GM21515 (cell line): Measurements from ENCODE around the gene TRIM72.
"Not testable (repeated sequence)": the region's sequence is repeated elsewhere in the genome, so short reads cannot be mapped to it uniquely, and the experiment has no call there.

ENCODE experiments used
- ATAC-seq: cut with Tn5 transposase; IDR thresholded peaks from one replicate; pipeline ENCODE4 v1.9.1; 2021; ENCODE audit not compliant: unreplicated experiment

The TRIM72 gene

DNA sequence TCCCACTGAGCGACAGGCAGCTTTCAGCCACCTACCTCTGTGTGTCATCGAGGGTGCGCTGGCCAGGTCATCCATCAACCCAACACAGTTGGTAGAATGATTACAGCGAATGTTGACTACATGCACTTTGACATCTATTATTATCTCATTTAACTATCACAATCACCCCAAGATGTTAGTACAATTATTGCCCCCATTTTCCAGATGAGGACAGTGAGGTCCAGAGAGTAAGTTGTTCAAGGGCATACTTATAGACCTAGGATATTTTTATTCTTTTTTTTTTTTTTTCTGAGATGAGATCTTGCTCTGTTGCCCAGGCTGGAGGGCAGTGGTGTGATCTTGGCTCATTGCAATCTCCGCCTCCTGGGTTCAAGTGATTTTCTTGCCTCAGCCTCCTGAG, 37.5 kb downstream of the TRIM72 start:
- no peak for ATAC-seq

DNA sequence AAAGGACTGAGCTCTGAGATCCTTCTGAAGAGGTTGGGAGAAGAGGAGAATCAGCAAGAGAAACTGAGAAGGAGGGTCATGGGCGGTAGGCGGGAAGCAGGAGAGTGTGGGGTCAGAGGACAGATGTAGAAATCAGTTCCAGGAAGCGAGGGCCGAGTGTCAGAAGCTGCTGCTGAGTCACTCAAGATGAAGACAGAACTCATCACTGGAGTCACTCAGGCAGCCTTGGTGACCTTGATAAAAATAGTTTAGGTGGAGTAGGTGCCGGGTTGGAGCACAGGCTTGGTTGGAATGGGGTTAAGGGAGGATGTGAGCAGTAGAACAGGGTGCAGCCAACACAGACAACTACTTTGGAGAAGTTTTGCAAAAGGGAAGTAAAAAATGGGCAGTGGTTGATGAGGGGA, 39.7 kb downstream of the TRIM72 start:
- no peak for ATAC-seq

DNA sequence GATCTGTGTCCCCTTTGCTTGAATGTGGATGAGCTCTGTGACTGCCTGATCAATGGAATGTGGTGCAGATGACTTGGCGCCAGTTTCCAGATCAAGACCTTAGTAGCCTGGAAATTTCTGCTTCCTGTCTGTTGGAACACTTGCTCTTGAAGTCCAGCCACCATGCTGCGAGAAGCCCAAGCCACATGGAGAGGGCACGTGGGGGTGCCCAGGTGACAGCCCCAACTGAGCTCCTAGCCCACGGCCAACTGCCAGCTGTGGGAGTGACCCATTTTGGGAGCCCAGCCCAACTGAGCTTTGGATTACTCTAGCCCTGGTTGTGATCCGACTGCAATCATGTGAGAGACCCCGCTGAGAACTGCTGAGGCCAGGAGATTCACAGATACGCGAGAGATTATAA, 42.5 kb downstream of the TRIM72 start:
- no peak for ATAC-seq

DNA sequence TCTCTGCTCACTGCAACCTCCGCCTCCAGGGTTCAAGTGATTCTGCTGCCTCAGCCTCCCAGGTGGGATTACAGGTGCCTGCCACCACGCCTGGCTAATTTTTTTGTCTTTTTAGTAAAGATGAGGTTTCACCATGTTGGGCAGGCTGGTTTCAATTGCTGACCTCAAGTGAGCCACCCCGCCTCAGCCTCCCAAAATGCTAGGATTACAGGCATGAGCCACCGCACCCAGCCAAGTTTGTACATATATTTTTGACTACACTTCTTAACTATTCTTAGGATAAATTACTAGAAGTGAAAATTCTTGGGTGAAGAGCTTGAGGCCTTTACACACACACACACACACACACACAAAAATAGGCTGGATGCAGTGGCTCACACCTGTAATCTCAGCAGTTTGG, 44.4 kb downstream of the TRIM72 start:
- ATAC-seq: no peak

DNA sequence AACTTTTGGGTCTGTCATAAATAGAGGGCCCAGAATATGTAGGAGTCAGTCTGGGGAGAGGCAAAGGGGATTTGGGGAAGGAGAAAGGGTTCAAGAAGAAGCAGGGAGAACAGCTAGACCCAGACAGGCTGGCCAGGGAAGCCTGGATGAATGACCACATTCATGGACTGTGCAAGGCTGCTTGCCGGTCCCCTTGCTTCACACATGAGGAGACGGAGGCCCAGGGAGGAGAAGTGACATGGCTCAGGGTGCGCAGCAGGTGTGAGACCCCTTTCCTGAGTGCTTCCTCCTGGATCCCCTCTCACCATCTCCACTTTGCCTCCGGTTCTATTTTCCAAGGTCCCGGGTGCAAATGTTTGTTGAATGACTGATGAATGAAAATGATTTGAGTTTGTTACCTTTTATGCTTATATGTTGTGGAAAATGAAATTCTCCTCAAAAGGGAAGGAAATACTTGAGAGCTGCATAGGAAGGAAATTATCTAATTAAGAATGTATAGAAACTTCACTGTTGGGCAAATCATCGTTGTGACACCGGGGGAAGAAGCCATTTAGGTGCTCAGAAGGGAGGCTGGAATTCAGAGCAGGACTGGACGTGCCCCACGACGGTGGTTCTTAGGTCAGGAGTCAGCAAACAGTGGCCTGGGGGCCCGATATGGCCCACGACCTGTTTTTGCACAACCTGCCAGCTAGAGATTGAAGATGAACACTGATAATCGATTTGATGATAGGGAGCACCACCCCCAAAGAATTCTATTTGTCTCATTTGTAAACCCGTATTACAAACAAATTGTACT, 46.4 kb downstream of the TRIM72 start:
- ATAC-seq: no peak

DNA sequence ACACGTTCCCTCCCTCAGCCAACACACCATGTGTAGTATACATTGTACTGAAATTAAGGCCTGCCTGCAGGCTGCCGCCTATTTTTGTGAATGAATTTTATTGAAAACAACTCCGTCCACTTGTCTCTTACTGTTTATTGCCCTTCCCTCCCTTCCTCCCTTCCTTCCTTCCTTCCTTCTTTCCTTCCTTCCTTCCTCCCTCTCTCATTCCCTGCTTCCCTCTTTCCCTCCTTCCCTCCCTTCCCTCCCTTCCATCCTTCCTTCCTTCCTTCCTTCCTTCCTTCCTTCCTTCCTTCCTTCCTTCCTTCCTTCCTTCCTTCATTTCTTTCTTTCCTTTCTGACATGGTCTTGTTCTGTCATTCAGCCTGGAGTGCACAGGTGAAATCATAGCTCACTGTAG, 48.2 kb downstream of the TRIM72 start:
- ATAC-seq: no peak

DNA sequence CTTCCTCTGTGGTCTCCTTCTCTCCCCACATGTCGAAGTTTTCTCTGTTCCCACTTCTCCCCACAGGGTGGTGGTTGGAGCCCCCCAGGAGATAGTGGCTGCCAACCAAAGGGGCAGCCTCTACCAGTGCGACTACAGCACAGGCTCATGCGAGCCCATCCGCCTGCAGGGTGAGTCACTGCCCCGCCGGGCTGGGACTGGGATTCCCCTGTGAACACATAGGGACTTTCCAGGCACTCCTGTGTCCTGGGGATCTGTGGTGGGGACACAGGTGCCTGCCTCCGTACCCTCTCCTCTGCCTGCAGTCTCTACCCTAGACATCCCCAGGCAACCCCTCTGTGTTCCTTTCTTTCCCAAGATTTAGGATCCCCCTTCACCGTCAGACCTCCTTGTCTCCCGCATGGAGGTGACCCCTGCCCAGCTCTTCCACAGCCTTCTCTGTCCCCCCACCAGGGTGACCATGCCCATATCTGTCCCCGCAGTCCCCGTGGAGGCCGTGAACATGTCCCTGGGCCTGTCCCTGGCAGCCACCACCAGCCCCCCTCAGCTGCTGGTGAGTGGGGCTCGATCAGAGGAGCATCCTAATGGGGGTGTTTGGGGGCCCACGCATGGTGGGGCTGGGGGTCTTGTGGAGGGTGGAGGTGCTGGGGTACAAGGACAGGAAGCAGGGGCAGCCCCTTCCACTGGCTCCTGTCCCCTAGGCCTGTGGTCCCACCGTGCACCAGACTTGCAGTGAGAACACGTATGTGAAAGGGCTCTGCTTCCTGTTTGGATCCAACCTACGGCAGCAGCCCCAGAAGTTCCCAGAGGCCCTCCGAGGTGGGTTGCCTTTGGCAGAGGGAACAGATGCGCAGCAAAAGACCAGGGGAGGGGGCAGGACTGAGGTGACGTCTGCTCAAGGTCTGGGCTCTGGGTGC, 51.7 kb downstream of the TRIM72 start:
- ATAC-seq: peak; percentile 88

DNA sequence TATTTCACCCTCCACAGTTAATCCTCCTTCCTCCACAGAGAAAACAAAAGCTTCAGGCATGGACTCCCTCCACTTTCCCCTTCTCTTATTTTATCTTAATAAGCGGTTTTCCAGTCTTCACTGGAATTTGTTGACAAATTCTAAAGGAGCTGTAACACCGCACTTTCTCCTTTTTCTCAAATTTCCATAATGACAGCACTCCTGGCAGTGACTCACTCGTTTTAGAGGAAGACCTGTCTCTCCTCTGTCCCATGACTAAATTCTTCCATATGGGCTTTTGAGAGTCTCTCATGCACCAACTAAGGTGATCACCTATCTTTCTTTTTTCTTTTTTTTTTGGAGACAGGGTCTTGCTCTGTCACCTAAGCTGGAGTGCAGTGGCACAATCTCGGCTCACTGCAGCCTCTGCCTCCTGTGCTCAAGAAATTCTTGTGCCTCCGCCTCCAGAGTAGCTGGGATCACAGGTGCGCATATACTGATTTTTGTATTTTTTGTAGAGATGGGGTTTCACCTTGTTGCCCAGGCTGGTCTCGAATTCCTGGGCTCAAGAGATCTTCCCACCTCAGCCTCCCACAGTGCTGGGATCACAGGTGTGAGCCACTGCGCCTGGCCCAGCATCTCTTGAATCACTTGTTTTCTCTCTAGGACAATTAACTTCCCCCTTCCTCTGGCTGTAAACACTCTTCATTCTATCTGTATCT, 53.6 kb downstream of the TRIM72 start:
- no peak for ATAC-seq

DNA sequence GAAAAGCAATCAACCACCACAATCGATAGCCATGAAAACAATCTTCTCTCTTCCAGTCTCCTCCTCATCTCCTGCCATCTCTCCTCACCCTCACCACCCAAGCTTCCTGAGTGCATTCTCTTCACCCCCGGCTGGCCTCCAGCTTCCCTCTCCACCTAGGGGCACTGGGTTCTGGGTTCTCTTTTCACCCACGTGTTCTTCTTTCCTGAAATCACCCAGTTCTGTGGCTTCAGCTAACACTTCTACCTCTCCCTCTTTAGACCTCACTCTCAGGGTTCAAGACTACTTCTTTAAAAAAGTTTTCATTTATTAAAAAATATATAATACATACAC, 54.1 kb downstream of the TRIM72 start:
- no peak for ATAC-seq

DNA sequence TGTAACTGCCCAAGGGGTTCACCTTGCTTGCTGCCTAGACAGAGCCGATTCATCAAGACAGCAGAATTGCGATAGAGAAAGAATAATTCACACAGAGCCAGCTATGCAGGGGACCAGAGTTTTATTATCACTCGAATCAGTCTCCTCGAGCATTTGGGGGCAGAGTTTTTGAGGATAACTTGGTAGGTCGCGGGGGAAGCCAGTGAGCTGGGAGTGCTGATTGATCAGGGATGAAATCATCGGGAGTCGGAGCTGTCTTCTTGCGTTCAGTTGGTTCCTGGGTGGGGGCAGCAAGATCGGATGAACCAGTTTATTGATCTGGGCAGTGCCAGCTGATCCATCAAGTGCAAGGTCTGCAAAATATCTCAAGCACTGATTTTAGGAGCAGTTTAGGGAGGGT, 55.0 kb downstream of the TRIM72 start:
- no peak for ATAC-seq

DNA sequence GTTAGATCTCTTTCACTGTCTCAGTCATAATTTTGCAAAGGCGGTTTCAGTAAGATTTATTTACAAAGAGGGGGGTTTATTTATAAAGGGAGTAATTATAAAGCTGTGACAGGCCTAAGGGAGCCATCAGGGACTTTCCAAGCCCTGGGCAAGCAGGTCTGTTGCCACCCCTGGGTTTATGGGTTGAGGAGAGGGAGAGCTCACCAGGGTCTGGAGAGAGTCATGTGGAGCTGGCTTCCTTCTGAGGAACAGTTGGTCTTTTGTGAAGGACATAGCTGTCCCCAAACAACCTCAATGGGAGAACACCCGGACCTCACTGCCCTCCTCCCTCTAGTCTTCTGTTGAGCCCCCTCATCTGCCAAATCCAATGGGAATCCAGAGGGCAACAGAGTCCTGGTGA, 55.6 kb downstream of the TRIM72 start:
- no peak for ATAC-seq

DNA sequence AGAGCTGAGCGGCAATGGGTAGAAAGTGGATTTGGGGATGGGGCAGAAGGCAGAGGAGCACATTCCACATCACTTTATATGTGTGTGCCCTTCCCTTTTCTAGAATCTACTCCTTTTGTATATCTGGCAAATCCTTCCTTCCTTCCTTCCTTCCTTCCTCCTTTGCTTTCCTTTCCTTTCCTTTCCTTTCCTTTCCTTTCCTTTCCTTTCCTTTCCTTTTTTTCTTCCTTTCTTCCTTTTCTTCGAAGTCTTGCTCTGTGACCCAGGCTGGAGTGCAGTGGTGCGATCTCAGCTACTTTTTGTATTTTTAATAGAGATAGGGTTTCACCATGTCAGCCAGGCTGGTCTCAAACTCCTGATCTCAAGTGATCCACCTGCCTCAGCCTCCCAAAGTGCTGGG, 56.1 kb downstream of the TRIM72 start:
- not testable (repeated sequence) for ATAC-seq

DNA sequence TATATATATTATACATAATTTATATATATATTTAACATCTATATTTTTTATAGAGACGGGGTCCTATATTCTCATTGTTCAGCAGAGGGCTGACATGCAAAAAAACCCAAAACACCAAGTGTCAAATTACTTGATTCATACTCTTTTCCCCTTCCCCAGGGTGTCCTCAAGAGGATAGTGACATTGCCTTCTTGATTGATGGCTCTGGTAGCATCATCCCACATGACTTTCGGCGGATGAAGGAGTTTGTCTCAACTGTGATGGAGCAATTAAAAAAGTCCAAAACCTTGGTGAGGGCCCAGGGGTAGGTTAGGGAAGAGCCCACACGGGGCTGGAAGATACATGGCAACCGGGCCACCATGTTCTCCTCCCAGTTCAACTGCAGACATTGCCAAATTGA, 56.9 kb downstream of the TRIM72 start:
- ATAC-seq: no peak

DNA sequence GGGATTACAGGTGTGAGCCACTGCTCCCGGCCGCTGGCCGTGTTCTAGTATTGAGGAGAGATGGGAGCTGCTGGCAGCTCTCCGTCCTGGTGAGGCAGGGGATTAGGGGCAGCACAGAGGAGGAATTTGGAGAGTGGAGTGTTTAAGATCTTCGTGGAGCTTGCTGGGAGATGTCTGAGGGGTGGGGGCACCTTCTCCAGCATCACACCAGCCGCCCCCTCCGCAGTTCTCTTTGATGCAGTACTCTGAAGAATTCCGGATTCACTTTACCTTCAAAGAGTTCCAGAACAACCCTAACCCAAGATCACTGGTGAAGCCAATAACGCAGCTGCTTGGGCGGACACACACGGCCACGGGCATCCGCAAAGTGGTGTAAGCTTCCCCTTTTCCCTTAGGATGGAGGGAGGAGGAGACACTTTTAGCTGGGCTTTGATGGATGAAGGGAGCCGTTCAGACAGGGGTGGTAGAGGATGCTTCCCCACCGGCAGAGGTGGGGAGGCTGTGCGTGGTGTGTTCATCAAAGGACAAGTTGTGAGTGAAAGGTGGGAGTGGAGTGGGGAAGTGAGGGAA, 57.8 kb downstream of the TRIM72 start:
- ATAC-seq: no peak

DNA sequence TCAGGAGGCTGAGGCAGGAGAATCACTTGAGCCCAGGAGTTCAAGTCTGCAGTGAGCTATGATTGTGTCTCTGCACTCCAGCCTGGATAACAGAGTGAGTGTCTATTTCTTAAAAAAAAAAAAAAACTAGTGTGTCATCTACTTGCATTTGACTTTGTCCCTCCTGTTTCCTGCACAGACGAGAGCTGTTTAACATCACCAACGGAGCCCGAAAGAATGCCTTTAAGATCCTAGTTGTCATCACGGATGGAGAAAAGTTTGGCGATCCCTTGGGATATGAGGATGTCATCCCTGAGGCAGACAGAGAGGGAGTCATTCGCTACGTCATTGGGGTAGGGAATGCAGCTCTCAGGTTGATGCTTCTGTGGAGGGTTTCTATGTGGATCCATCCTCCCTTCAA, 59.3 kb downstream of the TRIM72 start:
- no peak for ATAC-seq

DNA sequence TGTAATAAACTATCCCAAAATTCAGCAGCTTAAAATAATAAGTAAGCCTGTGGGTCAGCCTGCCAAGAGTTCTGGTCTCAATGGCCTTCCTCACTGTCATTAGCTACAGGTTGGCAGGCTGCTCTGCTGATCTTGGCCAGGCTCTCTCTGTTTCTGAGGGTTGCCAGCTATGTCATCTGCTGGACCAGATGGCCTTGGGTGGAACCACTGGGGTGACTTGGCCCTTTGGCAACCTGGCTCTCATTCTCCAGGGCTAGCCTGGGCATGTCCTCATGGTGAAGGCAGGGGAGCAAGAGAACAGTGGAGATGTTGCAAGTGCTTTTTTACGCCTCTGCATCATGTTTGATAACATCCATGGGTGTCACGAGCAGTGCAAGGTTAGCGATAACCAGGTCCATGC, 59.8 kb downstream of the TRIM72 start:
- ATAC-seq: no peak

DNA sequence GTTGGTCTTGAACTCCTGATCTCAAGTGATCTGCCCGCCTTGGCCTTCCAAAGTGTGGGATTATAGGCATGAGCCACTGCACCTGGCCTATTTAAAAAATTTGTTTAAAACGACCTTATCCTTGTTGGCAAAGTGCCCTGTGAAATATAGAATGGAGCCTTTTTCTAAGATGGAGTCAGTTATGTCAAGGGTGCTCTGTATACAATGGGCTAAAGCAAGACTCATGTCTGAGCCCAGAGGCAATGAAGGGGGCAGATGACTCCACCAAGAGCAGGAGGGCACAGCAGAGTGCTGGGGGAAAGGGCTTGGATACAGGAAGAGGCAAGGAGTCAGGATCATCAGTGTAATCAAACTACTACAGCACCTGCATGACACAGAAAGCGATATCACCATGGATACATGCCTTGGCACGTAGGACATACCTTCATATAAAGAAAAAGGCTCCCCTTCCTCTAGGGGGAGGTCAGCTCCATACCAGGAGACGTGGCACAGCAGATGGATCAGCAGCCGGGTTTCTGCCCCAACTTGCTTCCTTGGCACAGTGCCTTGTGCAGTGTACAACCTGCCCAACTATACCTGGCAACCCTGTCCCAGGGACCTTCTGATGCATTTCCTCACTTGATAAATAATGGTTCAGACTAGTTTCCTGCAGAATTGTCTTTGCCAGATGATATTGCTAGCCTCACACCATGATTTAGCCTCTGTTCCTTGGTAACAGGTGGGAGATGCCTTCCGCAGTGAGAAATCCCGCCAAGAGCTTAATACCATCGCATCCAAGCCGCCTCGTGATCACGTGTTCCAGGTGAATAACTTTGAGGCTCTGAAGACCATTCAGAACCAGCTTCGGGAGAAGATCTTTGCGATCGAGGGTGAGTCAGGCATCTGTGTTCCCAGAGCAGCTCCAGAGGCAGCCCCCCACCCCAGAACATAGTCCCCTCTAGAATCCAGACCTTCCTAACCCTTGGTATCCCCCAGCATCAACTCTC, 61.2 kb downstream of the TRIM72 start:
- no peak for ATAC-seq

DNA sequence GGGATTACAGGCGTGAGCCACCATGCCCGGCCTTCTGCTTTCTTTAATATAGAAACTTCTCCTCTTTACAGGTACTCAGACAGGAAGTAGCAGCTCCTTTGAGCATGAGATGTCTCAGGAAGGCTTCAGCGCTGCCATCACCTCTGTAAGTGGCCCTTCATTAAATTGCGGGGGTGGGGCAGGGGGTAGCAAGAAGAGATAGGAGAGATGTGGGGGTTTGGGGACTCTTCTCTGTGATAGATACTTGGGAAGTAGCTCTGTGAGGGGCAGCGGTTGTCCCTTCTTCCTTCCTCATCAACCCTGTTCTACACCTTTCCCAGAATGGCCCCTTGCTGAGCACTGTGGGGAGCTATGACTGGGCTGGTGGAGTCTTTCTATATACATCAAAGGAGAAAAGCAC, 62.7 kb downstream of the TRIM72 start:
- ATAC-seq: no peak

DNA sequence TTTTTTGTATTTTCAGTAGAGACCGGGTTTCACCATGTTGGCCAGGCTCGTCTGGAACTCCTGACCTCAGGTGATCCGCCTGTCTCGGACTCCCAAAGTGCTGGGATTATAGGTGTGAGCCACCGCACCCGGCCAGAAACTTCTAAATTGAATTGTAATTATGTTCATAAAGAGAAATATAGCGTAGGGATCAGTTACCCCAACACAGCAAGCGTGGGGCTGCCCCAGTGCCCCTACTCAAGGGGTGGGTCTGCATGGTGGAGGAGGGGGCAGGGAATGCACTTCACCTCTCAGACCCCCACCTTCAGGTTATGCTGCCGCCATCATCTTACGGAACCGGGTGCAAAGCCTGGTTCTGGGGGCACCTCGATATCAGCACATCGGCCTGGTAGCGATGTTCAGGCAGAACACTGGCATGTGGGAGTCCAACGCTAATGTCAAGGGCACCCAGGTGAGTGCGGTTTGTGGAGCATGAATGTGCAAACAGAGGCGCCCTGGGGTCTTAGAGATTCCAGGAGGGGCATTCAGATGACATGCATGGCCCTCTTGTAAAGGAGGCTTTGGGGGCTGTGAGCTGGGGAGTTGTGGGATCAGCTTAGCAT, 63.8 kb downstream of the TRIM72 start:
- no peak for ATAC-seq

DNA sequence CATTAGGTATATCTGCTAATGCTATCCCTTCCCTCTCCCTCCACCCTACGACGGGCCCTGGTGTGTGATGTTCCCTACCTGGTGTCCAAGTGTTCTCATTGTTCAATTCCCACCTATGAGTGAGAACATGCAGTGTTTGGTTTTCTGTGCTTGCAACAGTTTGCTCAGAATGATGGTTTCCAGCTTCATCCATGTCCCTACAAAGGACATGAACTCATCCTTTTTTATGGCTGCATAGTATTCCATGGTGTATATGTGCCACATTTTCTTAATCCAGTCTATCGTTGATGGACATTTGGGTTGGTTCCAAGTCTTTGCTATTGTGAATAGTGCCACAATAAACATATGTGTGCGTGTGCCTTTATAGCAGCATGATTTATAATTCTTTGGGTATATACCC, 64.9 kb downstream of the TRIM72 start:
- ATAC-seq: not testable (repeated sequence)
